GM12878 (cell line): Measurements from ENCODE around the gene VWA7. TPM values are rescaled to one million over a fixed set of nuclear protein-coding genes. Genes with fewer than 3 reads are reported as not detected.

Source experiments
- ATF3 ChIP-seq: IDR thresholded peaks from 2 replicates; pipeline ENCODE4 v1.6.1; 2011; ENCODE audit warnings: low read depth, mild to moderate bottlenecking, low read length, moderate library complexity, borderline replicate concordance; ENCODE audit errors: extremely low read depth
- BCL11A ChIP-seq: IDR thresholded peaks from 2 replicates; pipeline ENCODE4 v1.6.1; 2011; ENCODE audit warnings: low read depth, low read length
- BMI1 ChIP-seq: fragments of 450-650 bp; IDR thresholded peaks from 2 replicates; pipeline ENCODE4 v1.6.1; 2016; ENCODE audit warnings: mild to moderate bottlenecking, moderate library complexity, borderline replicate concordance
- CBX5 ChIP-seq: sonication (generic); IDR thresholded peaks from 2 replicates; pipeline ENCODE4 v1.6.1; 2016; ENCODE audit warnings: low read depth, moderate library complexity, mild to moderate bottlenecking, inconsistent platforms
- CREM ChIP-seq: IDR thresholded peaks from 2 replicates; pipeline ENCODE4 v1.6.1; 2014; ENCODE audit warnings: antibody characterized with exemption, low read depth
- CTCF ChIP-seq, 3 experiments: IDR thresholded peaks in 2 of 3; conservative IDR thresholded peaks in 1 of 3; 2 replicates each; pipeline ENCODE4 v1.5.1; 2011; ENCODE audit warnings: low read depth in 3 of 3, low read length in 3 of 3, mild to moderate bottlenecking in 3 of 3, control low read depth in 2 of 3, moderate library complexity in 2 of 3, inconsistent platforms in 1 of 3, mixed read lengths in 1 of 3; ENCODE audit not compliant: control insufficient read depth in 2 of 3, insufficient read depth in 1 of 3; ENCODE audit errors: extremely low read depth in 1 of 3
- E2F4 ChIP-seq: IDR thresholded peaks from 2 replicates; pipeline ENCODE4 v1.6.1; 2012; ENCODE audit warnings: low read depth, low read length, improper control_type of control experiment
- ELK1 ChIP-seq: IDR thresholded peaks from 2 replicates; pipeline ENCODE4 v1.6.1; 2012; ENCODE audit warnings: low read depth, low read length, improper control_type of control experiment
- MEF2B ChIP-seq: fragments of 450-650 bp; IDR thresholded peaks from 2 replicates; pipeline ENCODE4 v1.6.1; 2018; ENCODE audit warnings: mild to moderate bottlenecking, moderate library complexity; ENCODE audit not compliant: partially characterized antibody, poor library complexity, severe bottlenecking
- MTA3 ChIP-seq: IDR thresholded peaks from 2 replicates; pipeline ENCODE4 v1.6.1; 2012; ENCODE audit warnings: low read length, inconsistent platforms, borderline replicate concordance
- MYB ChIP-seq: fragments of 150-350 bp; IDR thresholded peaks from 2 replicates; pipeline ENCODE4 v1.6.1; 2014; ENCODE audit warnings: mild to moderate bottlenecking, low read depth, low read length, borderline replicate concordance
- NR2F1 ChIP-seq: fragments of 450-650 bp; conservative IDR thresholded peaks from 2 replicates; pipeline ENCODE4 v1.6.1; 2017; ENCODE audit warnings: mild to moderate bottlenecking
- PAX8 ChIP-seq: fragments of 450-650 bp; IDR thresholded peaks from 2 replicates; pipeline ENCODE4 v1.6.1; 2017; ENCODE audit warnings: mild to moderate bottlenecking, moderate library complexity
- PML ChIP-seq: IDR thresholded peaks from 2 replicates; pipeline ENCODE4 v1.6.1; 2012; ENCODE audit warnings: low read length, inconsistent platforms
- POLR2AphosphoS2 ChIP-seq: IDR thresholded peaks from 2 replicates; pipeline ENCODE4 v1.6.1; 2011; ENCODE audit warnings: low read depth, mild to moderate bottlenecking, low read length, improper control_type of control experiment, moderate library complexity
- POU2F2 ChIP-seq: IDR thresholded peaks from 3 replicates; pipeline ENCODE4 v1.6.1; 2011; ENCODE audit warnings: low read depth, mild to moderate bottlenecking, low read length, borderline replicate concordance
- PRDM15 ChIP-seq: fragments of 450-650 bp; formaldehyde crosslinking; IDR thresholded peaks from 2 replicates; pipeline ENCODE4 v1.4.0; 2020; ENCODE audit warnings: mild to moderate bottlenecking, moderate library complexity
- RUNX3 ChIP-seq: IDR thresholded peaks from 2 replicates; pipeline ENCODE4 v1.6.1; 2012; ENCODE audit warnings: low read length, inconsistent platforms
- SMAD5 ChIP-seq: IDR thresholded peaks from 2 replicates; pipeline ENCODE4 v1.6.1; 2016; ENCODE audit warnings: antibody characterized with exemption, low read depth
- SMC3 ChIP-seq: IDR thresholded peaks from 2 replicates; pipeline ENCODE4 v1.6.1; 2011; ENCODE audit warnings: low read length, improper control_type of control experiment, borderline replicate concordance
- TCF12 ChIP-seq: IDR thresholded peaks from 2 replicates; pipeline ENCODE4 v1.6.1; 2011; ENCODE audit warnings: low read depth, mild to moderate bottlenecking, low read length
- TCF3 ChIP-seq: IDR thresholded peaks from 2 replicates; pipeline ENCODE4 v1.6.1; 2012; ENCODE audit warnings: low read depth, mild to moderate bottlenecking, low read length, borderline replicate concordance; ENCODE audit not compliant: insufficient read depth
- ZNF274 ChIP-seq: IDR thresholded peaks from one replicate; pipeline ENCODE4 v1.8.0; 2011; ENCODE audit not compliant: insufficient read length, insufficient read depth
- ZSCAN29 ChIP-seq: fragments of 450-650 bp; IDR thresholded peaks from 2 replicates; pipeline ENCODE4 v1.6.1; 2017; ENCODE audit warnings: mild to moderate bottlenecking, moderate library complexity
- polyA plus RNA-seq, 11 experiments: library from polyadenylated mRNA; depleted of rRNA in 4 of 11; unstranded in 6 of 11; stranded (reverse) in 5 of 11; fragments of >200 nt; fragmentation: Nextera tagmentation in 4 of 11; fragmentation: Illumina TruSeq in 1 of 11; extraction: Ambion mirVana in 4 of 11; extraction: Trizol in 1 of 11; gene quantifications; 1 replicate in 1 of 11; 2 replicates in 10 of 11; pipeline versions ENCODE4 v1.2.1 to v1.2.3, GENCODE V29; 2011 to 2016; ENCODE audit warnings: inconsistent platforms in 2 of 11, missing spikeins in 2 of 11, low read depth in 1 of 11
- total RNA-seq, 4 experiments: library from RNA; depleted of rRNA in 3 of 4; stranded (reverse); fragments of >200 nt in 3 of 4; fragmentation: Illumina TruSeq in 1 of 4; extraction: Trizol in 1 of 4; gene quantifications; 2 replicates each; pipeline versions ENCODE4 v1.2.1 to v1.2.3, GENCODE V29; 2013 to 2021

Gene VWA7
- total and polyA plus RNA-seq, 10 of the 15 experiments (the other 5 are each of a cell fraction or from before 2014, with no cell fraction given): 0.11 to 3.1 (median 1.2) TPM; not detected in 1

GRCh38 chr6:31734821-31735406, 42.2 kb downstream of the VWA7 start (continued):
- no peak for TF ChIP-seq ELK1
- no peak for TF ChIP-seq MTA3
- TF ChIP-seq POLR2AphosphoS2: no peak
- no peak for TF ChIP-seq ATF3
- no peak for TF ChIP-seq TCF3
- TF ChIP-seq CREM: 0 out of 2 replicates have a peak, but pooled peaks have one; percentile 45
- TF ChIP-seq TCF12: no peak
- TF ChIP-seq POU2F2: no peak
- peak; percentile 73; the same call in 1 of the 2 replicates for TF ChIP-seq NR2F1
- TF ChIP-seq PAX8: no peak
- no peak for TF ChIP-seq BMI1
- no peak for TF ChIP-seq SMAD5
- no peak for TF ChIP-seq CBX5
- TF ChIP-seq CTCF (IDR thresholded peaks at IDR 0.05 in 2 of 3, conservative IDR thresholded peaks at IDR 0.05 in 1 of 3; ENCODE audit: control insufficient read depth in 2 of 3, extremely low read depth in 1 of 3, insufficient read depth in 1 of 3, low read depth in 3 of 3, low read length in 3 of 3): no peak
- no peak for TF ChIP-seq ZNF274
- no peak for TF ChIP-seq E2F4
- 0 out of 2 replicates have a peak, but pooled peaks have one; percentile 1 for TF ChIP-seq SMC3
- TF ChIP-seq PRDM15: no peak
- no peak for TF ChIP-seq RUNX3
- no peak for TF ChIP-seq ZSCAN29
- peak; percentile 81; the same call in 1 of the 2 replicates for TF ChIP-seq BCL11A
- peak; percentile 84 for TF ChIP-seq MEF2B
- TF ChIP-seq PML: no peak
- no peak for TF ChIP-seq MYB
